Measurements from ENCODE around the gene CNIH3. TPM values are rescaled to one million over a fixed set of nuclear protein-coding genes. Genes with fewer than 3 reads are reported as not detected.

The CNIH3 gene
- polyA plus RNA-seq, 3 donors, result 9.6 to 9.9 (median 9.8) TPM

GRCh38 chr1:224766266-224766665 lies 150.1 kb downstream of the CNIH3 start:
- DNase-seq (ENCODE audit: low read depth in 3 of 3, low spot score in 2 of 3), result no peak

- DNase-seq (ENCODE audit: low read depth in 3 of 3, low spot score in 2 of 3), result no peak
Observed at GRCh38 chr1:224767031-224767430, 150.9 kb downstream of the CNIH3 start.

GRCh38 chr1:224767676-224768075 lies 151.6 kb downstream of the CNIH3 start:
- DNase-seq (ENCODE audit: low read depth in 3 of 3, low spot score in 2 of 3), result no peak

- DNase-seq (ENCODE audit: low read depth in 3 of 3, low spot score in 2 of 3), result no peak
Observed at GRCh38 chr1:224768971-224769370, 152.9 kb downstream of the CNIH3 start.

- DNase-seq (ENCODE audit: low read depth in 3 of 3, low spot score in 2 of 3), result no peak
Observed at GRCh38 chr1:224769452-224770335, 153.6 kb downstream of the CNIH3 start.

- DNase-seq (ENCODE audit: low read depth in 3 of 3, low spot score in 2 of 3), result no peak
Observed at GRCh38 chr1:224770336-224770693, 154.2 kb downstream of the CNIH3 start.

GRCh38 chr1:224773646-224774045 lies 157.5 kb downstream of the CNIH3 start:
- no peak for DNase-seq (ENCODE audit: low read depth in 3 of 3, low spot score in 2 of 3)

- no peak for DNase-seq (ENCODE audit: low read depth in 3 of 3, low spot score in 2 of 3)
Observed at GRCh38 chr1:224774378-224774777, 158.3 kb downstream of the CNIH3 start.

GRCh38 chr1:224777180-224777579 lies 161.1 kb downstream of the CNIH3 start:
- no peak for DNase-seq (ENCODE audit: low read depth in 3 of 3, low spot score in 2 of 3)

GRCh38 chr1:224779536-224779935 lies 163.4 kb downstream of the CNIH3 start:
- no peak for DNase-seq (ENCODE audit: low read depth in 3 of 3, low spot score in 2 of 3)

- no peak for DNase-seq (ENCODE audit: low read depth in 3 of 3, low spot score in 2 of 3)
Observed at GRCh38 chr1:224780736-224781135, 164.6 kb downstream of the CNIH3 start.

- DNase-seq (ENCODE audit: low read depth in 3 of 3, low spot score in 2 of 3), result no peak
Observed at GRCh38 chr1:224781800-224782199, 165.7 kb downstream of the CNIH3 start.

GRCh38 chr1:224782281-224783000 lies 166.3 kb downstream of the CNIH3 start:
- DNase-seq (ENCODE audit: low read depth in 3 of 3, low spot score in 2 of 3), result no peak

GRCh38 chr1:224783006-224783651 lies 167.0 kb downstream of the CNIH3 start:
- no peak for DNase-seq (ENCODE audit: low read depth in 3 of 3, low spot score in 2 of 3)

- no peak for DNase-seq (ENCODE audit: low read depth in 3 of 3, low spot score in 2 of 3)
Observed at GRCh38 chr1:224784265-224785039, 168.3 kb downstream of the CNIH3 start.

GRCh38 chr1:224785040-224785328 lies 168.9 kb downstream of the CNIH3 start:
- DNase-seq (ENCODE audit: low read depth in 3 of 3, low spot score in 2 of 3), result no peak

GRCh38 chr1:224785622-224786021 lies 169.5 kb downstream of the CNIH3 start:
- DNase-seq (ENCODE audit: low read depth in 3 of 3, low spot score in 2 of 3), result no peak

- no peak for DNase-seq (ENCODE audit: low read depth in 3 of 3, low spot score in 2 of 3)
Observed at GRCh38 chr1:224786533-224787250, 170.6 kb downstream of the CNIH3 start.

GRCh38 chr1:224789311-224789710 lies 173.2 kb downstream of the CNIH3 start:
- DNase-seq (ENCODE audit: low read depth in 3 of 3, low spot score in 2 of 3), result no peak
